IPS DF 6.9 (cell line): Measurements from ENCODE around the gene SLCO4A1.

ENCODE experiments used
- DNase-seq: peaks from one replicate; pipeline ENCODE4 v3.0.0-alpha.2; 2013; ENCODE audit warnings: low read depth, low spot score
- H3K27ac ChIP-seq: one replicate; pipeline ENCODE4 v1.5.1; 2013; ENCODE audit warnings: low read length, control low read depth
- H3K27me3 ChIP-seq: 2 replicates; pipeline ENCODE4 v1.6.1; 2013; ENCODE audit warnings: mild to moderate bottlenecking, low read length; ENCODE audit not compliant: control insufficient read depth, insufficient read depth
- H3K36me3 ChIP-seq: 2 replicates; pipeline ENCODE4 v1.6.1; 2013; ENCODE audit warnings: low read length; ENCODE audit not compliant: control insufficient read depth, insufficient read depth
- H3K4me1 ChIP-seq: 2 replicates; pipeline ENCODE4 v1.6.1; 2013; ENCODE audit warnings: low read length; ENCODE audit not compliant: control insufficient read depth, insufficient read depth
- H3K4me3 ChIP-seq: 2 replicates; pipeline ENCODE4 v1.5.1; 2013; ENCODE audit warnings: mild to moderate bottlenecking, low read length
- H3K9me3 ChIP-seq: 2 replicates; pipeline ENCODE4 v1.6.1; 2013; ENCODE audit warnings: low read length, inconsistent platforms; ENCODE audit not compliant: control insufficient read depth, insufficient read depth
- WGBS: extraction: QIAGEN DNeasy Blood & Tissue Kit; methylation state at CpG from one replicate; pipeline ENCODE4 v1.1.7; 2013; ENCODE audit warnings: mixed read lengths, missing lambda C conversion rate; ENCODE audit not compliant: insufficient read length, insufficient coverage; 5-methylcytosine and 5-hydroxymethylcytosine counted together

The SLCO4A1 gene

GRCh38 chr20:62607366-62608217 is 34.7 kb upstream of the SLCO4A1 start:
- Histone ChIP-seq H3K27ac (no peak overlapping the region), H3K27me3 (no peaks in the 10 kb centered on the region), H3K4me1 (peaks cover 6% of the 10 kb centered on the region), H3K4me3 (no peak overlapping the region), H3K36me3 (no peaks in the 10 kb centered on the region; the same call in 1 of the 2 replicates), H3K9me3 (no peaks in the 10 kb centered on the region)
- no peak for DNase-seq
- WGBS, result no CpG with 5 or more reads among the region's 21 CpGs

DNA sequence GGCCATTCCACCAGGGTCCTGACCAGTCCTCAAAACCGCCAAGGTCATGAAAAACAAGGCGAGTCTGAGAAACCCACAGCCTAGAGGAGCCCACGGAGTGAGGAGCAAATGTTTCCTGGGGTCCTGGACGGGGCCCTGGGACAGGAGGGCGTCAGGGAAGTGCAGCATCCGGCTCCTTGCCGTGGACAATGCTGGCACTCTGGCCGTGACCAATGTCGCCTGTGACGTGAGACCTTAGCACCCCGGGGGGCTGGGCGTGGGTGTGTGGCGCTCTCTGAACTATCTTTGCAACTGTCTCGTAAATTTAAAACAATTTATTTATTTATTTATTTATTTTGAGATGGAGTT is 34.1 kb upstream of the SLCO4A1 start:
- H3K4me3 ChIP-seq, result no peak overlapping the region
- WGBS, result no CpG with 5 or more reads among the region's 14 CpGs
- no peaks in the 10 kb centered on the region for H3K27me3 ChIP-seq
- no peaks in the 10 kb centered on the region for H3K9me3 ChIP-seq
- peaks cover 6% of the 10 kb centered on the region for H3K4me1 ChIP-seq
- no peaks in the 10 kb centered on the region; the same call in 1 of the 2 replicates for H3K36me3 ChIP-seq
- DNase-seq, result no peak
- H3K27ac ChIP-seq, result no peak overlapping the region

DNA sequence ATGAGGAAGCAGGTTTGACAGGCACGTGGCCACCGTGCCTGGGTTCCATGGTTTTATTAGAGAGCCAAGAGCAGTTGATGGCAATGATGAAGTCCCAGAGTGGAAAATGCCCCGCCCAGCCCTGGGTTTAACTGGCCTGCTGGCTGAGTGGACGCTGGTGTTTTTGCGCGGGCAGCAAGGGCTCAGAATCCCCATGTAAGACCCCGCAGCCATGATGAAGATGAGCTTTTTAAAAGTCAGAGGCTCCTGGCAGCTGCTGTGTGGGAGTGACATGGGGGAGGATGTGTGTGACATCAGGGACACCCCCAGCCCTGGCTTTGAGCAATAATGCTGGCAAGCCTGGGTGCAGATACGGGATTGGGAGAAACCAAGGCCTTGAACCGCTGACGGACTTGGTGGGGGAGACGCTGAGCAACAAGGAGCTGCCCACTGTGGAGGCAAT is 33.0 kb upstream of the SLCO4A1 start:
- H3K4me3 ChIP-seq, result no peak overlapping the region
- no peak overlapping the region for H3K27ac ChIP-seq
- peaks cover 6% of the 10 kb centered on the region for H3K4me1 ChIP-seq
- no peak for DNase-seq
- H3K36me3 ChIP-seq, result no peaks in the 10 kb centered on the region; the same call in 1 of the 2 replicates
- no CpG with 5 or more reads among the region's 11 CpGs for WGBS
- H3K9me3 ChIP-seq, result no peaks in the 10 kb centered on the region
- H3K27me3 ChIP-seq, result no peaks in the 10 kb centered on the region

DNA sequence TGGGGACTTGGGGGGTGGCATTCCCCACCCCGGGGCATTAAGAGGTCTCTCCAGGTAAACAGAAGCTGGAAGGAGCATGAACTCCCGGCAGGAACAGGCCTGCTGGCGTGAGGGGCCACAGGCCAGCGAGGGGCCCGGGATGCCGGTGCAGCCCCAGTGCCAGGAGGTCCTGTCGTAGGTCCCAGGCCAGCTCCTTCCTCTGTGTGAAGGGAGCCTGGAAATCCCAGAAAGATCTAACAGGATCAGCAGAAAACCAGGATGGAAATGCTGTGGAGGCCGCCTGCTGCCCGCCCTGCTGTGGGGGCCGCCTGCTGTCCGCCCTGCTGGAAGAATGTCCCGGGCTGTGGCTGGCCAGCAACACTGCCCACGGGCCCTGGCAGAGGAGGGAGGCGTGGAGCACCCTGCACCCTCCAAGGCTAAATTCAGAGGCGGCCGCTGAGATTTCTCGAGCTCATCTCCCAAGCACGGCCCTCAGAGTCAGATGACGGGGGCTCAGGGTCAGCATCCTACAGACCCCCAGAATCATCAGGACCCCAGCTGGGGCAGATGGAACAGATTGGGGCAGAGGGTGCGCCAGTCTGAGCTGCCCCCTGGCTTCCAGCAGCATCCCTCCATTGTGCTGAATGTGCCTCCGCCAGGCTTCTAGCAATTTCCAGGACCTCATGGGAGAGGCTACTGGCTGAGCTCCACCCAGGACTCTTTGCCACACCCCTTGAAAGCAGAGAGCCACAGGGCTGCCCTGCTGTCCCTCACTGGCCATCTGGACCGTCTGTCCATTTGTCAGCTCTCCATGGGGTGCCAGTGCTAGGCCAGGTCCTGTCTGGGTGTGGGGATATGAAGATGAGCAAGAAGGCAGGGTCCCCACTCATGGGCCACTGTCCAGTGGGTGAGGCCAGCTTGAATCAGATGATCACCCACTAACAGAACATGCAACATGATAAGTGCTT is 32.2 kb upstream of the SLCO4A1 start:
- Histone ChIP-seq H3K27ac (no peak overlapping the region), H3K9me3 (no peaks in the 10 kb centered on the region), H3K4me1 (peaks cover 6% of the 10 kb centered on the region), H3K4me3 (no peak overlapping the region), H3K36me3 (no peaks in the 10 kb centered on the region), H3K27me3 (no peaks in the 10 kb centered on the region)
- no CpG with 5 or more reads among the region's 22 CpGs for WGBS
- no peak for DNase-seq

DNA sequence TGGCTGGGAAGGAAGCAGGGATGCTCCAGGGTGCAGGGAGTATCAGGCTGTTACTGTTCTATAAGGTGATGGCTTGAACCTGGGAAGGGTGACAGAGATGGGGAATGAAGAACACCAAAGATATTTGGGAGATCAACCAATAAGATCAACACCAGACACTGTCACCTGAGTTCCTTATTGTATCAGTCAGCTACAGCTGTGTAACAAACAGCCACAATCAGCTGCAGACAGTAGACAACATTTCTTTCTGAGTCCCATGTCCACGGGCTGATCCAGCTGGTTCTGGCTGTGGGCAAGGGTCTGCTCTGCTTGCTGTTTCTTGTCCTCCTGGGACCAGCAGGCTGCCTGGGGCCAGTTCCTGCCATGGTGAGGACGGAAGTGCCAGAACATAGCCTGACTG is 31.3 kb upstream of the SLCO4A1 start:
- no peak for DNase-seq
- H3K9me3 ChIP-seq, result no peaks in the 10 kb centered on the region
- peaks cover 3% of the 10 kb centered on the region; the same call in 1 of the 2 replicates for H3K4me1 ChIP-seq
- no peak overlapping the region for H3K27ac ChIP-seq
- no CpG with 5 or more reads among the region's 2 CpGs for WGBS
- H3K4me3 ChIP-seq, result no peak overlapping the region
- H3K36me3 ChIP-seq, result no peaks in the 10 kb centered on the region
- H3K27me3 ChIP-seq, result no peaks in the 10 kb centered on the region

- no peak overlapping the region for H3K27ac ChIP-seq
- no peak for DNase-seq
- H3K27me3 ChIP-seq, result no peaks in the 10 kb centered on the region
- WGBS, result no CpG with 5 or more reads among the region's 19 CpGs
- peaks cover under 1% of the 10 kb centered on the region; the same call in 1 of the 2 replicates for H3K4me1 ChIP-seq
- H3K36me3 ChIP-seq, result no peaks in the 10 kb centered on the region
- no peaks in the 10 kb centered on the region for H3K9me3 ChIP-seq
- H3K4me3 ChIP-seq, result no peak overlapping the region
Measured at GRCh38 chr20:62611819-62612218, 30.5 kb upstream of the SLCO4A1 start.

DNA sequence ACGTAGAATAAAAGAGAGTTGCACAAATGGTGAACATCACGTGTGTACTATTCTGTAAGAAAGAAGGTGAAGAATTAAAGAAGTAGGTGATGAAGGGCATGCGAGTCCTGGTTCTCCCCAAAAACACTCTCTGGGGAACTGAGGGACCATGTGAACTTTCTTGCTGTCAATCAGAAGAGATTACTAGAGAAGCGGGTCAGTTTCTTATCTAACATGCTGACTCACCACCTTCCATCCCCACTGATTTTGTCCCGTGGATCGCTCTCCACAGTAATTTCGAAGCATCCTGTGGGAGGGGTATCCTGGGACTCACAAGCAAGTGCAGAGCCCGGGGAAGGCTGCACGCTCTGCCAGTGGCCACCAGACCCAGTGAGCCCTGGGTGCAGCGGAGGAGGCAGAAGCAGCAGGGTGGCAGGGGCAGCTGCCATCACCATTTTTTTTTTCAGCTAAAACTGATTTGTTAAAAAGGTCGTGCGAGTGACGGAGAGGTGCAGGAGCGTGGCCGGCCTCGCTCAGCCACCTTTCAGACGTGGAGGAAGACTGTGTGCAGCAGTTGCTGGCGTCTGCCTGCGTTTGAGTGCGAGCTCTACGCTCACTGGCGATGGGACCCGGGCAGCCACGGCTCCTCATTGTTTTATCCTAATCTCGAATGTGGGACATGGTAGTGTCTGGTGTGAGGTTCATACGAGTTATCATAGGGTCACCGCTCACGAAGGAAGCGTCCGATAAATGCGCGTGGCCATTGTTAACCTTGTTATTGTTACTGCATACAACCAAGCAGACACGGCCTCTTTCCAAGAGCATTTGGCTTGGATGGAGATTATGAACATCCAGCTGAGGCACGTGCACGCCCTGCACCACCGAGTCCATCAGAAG is 28.0 kb upstream of the SLCO4A1 start:
- H3K4me3 ChIP-seq, result no peak overlapping the region
- H3K9me3 ChIP-seq, result no peaks in the 10 kb centered on the region
- no peak for DNase-seq
- no CpG with 5 or more reads among the region's 36 CpGs for WGBS
- H3K4me1 ChIP-seq, result 0 out of 2 replicates have a peak, but pooled peaks cover 5% of the 10 kb centered on the region
- no peaks in the 10 kb centered on the region for H3K36me3 ChIP-seq
- no peak overlapping the region for H3K27ac ChIP-seq
- no peaks in the 10 kb centered on the region for H3K27me3 ChIP-seq

DNA sequence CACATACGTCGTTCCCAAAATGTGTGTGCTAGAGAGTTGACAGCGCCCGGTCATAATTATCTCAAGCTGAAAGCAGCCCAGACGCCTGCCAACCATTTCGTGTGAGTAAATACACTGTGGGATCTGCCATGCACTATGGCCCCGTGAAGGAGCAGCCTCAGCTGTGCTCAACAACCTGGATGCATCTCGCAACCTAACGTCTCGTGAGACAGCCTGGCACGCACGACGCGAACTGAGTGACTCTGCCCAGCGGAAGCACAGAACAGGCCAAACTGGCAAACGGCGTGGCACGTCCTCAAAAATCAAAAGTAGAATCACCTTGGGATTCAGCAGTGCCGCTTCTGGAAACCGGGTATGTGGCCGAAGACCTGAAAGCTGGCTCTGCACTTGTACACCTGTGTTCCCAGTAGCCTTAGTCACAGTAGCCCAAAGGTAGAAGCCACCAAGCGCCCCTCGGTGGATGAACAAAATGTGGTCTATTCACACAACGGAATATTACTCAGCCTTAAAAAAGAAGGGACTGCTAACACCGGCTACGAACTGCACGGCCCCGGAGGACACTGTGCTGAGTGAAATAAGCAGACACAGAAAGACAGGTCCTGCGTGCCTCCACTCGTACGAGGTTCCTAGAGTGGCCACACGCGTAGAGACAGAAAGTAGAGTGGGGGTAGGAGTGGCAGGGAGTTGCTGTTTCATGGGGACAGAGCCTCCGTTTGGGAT is 27.2 kb upstream of the SLCO4A1 start:
- DNase-seq, result no peak
- H3K27ac ChIP-seq, result no peak overlapping the region
- H3K36me3 ChIP-seq, result no peaks in the 10 kb centered on the region
- no peaks in the 10 kb centered on the region for H3K9me3 ChIP-seq
- no CpG with 5 or more reads among the region's 34 CpGs for WGBS
- H3K4me3 ChIP-seq, result no peak overlapping the region
- 0 out of 2 replicates have a peak, but pooled peaks cover 5% of the 10 kb centered on the region for H3K4me1 ChIP-seq
- no peaks in the 10 kb centered on the region for H3K27me3 ChIP-seq

GRCh38 chr20:62615750-62616251 is 26.5 kb upstream of the SLCO4A1 start:
- H3K36me3 ChIP-seq, result no peaks in the 10 kb centered on the region
- no peaks in the 10 kb centered on the region for H3K27me3 ChIP-seq
- 0 out of 2 replicates have a peak, but pooled peaks cover 5% of the 10 kb centered on the region for H3K4me1 ChIP-seq
- no peak overlapping the region for H3K4me3 ChIP-seq
- no peak overlapping the region for H3K27ac ChIP-seq
- DNase-seq, result no peak
- no CpG with 5 or more reads among the region's 12 CpGs for WGBS
- H3K9me3 ChIP-seq, result no peaks in the 10 kb centered on the region
